Left ventricle myocardium inferior (tissue), 1 donor: ENCODE results near the gene CSNK2A2. TPM values are rescaled to one million over a fixed set of nuclear protein-coding genes. Genes with fewer than 3 reads are reported as not detected.
A peak's percentile ranks its signal among the peaks of the same experiment; 100 is the strongest.

Experiments used
- DNase-seq: peaks from one replicate; pipeline ENCODE4 v3.0.0-alpha.2; 2020
- H3K27ac ChIP-seq: fragments of 200-600 bp; replicated peaks from 2 replicates; pipeline ENCODE4 v1.8.0; 2021
- H3K27me3 ChIP-seq: fragments of 200-600 bp; 2 replicates; pipeline ENCODE4 v1.8.0; 2021; ENCODE audit warnings: low read depth
- H3K36me3 ChIP-seq: fragments of 200-600 bp; 2 replicates; pipeline ENCODE4 v1.8.0; 2021
- H3K4me1 ChIP-seq: fragments of 200-600 bp; 2 replicates; pipeline ENCODE4 v1.8.0; 2021
- H3K4me3 ChIP-seq: fragments of 200-600 bp; 2 replicates; pipeline ENCODE4 v1.8.0; 2021; ENCODE audit warnings: mild to moderate bottlenecking, moderate library complexity
- H3K9me3 ChIP-seq: fragments of 200-600 bp; replicated peaks from 2 replicates; pipeline ENCODE4 v1.8.0; 2021
- intact Hi-C: fragments of 100-400 bp; cut with micrococcal nuclease; formaldehyde crosslinking; loops from one replicate; pipeline ENCODE4 v1.11.0; 2022
- total RNA-seq: library from RNA; stranded (reverse); fragmentation: NEBNext Ultra II Directional; extraction: Animal tissue kit (Norgen Biotek cat#: 25700); gene quantifications from one replicate; pipeline ENCODE4 v1.2.1, GENCODE V29; 2021
- TF ChIP-seq, protein P1 (sequence below): fragments of 200-600 bp; IDR thresholded peaks from 2 replicates; pipeline ENCODE4 v1.8.0; 2021; ENCODE audit warnings: antibody characterized with exemption, mild to moderate bottlenecking, borderline replicate concordance
- donor health status: DM: no; HTN: yes; CAD: no; lungs with severe emphysema.

Gene CSNK2A2
- total RNA-seq, 1 donor from 2014 or later: 31.5 TPM

DNA sequence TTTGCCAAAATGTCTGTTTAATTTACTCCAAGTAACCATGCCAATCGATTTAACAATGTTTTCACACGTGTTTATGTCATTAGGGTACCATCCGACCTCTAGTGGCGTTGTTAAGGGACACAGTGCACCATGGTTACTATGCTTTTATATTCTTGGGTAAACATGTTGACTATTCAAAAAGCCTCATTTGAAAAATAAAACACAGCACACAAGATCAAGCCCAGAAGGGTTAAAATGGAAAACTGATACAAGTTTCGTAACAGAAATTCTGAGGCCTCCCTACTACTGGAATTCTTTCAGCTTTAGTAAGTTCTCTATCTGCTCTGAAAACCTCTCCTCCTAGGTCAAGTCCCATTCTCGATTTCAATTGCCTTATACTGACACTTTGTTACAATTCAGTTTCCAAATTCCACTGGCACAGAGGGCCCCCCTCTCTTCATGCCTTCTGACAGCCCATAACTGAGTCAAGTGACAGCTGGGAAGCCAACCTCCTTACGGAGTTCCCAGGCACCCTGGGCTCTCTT lies 70.8 kb downstream of the CSNK2A2 start:
- no peak for DNase-seq
- Histone ChIP-seq H3K9me3 (peaks cover 8% of the 10 kb centered on the region), H3K4me1 (peaks cover 72% of the 10 kb centered on the region), H3K36me3 (no peaks in the 10 kb centered on the region), H3K27me3 (no peaks in the 10 kb centered on the region), H3K4me3 (peak overlapping the region; percentile 97), H3K27ac (peak overlapping the region; percentile 96)
- intact Hi-C loops: loop anchor here (5.0 kb wide), 1 partner anchor 95 kb away; no protein-coding TSS in a partner anchor
- TF ChIP-seq, protein P1, sequence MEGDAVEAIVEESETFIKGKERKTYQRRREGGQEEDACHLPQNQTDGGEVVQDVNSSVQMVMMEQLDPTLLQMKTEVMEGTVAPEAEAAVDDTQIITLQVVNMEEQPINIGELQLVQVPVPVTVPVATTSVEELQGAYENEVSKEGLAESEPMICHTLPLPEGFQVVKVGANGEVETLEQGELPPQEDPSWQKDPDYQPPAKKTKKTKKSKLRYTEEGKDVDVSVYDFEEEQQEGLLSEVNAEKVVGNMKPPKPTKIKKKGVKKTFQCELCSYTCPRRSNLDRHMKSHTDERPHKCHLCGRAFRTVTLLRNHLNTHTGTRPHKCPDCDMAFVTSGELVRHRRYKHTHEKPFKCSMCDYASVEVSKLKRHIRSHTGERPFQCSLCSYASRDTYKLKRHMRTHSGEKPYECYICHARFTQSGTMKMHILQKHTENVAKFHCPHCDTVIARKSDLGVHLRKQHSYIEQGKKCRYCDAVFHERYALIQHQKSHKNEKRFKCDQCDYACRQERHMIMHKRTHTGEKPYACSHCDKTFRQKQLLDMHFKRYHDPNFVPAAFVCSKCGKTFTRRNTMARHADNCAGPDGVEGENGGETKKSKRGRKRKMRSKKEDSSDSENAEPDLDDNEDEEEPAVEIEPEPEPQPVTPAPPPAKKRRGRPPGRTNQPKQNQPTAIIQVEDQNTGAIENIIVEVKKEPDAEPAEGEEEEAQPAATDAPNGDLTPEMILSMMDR: peak; percentile 53

DNA sequence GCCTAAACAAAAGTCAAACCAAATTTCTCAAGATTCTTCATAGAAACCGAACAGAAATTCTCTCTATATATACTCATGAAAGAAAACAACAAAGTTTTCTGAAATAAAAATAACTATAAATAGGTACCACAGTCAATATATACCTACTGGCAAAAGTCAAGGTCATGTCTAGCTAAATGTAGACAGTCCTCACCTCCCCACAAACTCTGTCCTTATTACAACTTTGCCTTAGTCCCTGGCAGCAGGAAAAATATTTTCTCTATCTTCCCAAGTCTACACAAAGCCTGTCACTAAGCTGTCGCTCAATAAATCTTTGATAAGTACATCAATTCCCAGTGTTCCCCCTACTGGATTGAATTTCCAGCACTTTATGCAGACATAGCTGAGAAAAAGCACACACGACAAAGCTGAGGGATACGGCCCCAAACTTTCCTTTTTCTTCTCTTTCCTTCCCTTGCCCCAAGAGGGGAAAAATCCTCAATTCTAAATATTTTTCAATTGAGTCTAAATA lies 71.4 kb downstream of the CSNK2A2 start:
- intact Hi-C loops: loop anchor here (5.0 kb wide), 1 partner anchor 94 kb away; no protein-coding TSS in a partner anchor
- Histone ChIP-seq H3K4me1 (peaks cover 78% of the 10 kb centered on the region), H3K9me3 (peaks cover 8% of the 10 kb centered on the region), H3K36me3 (no peaks in the 10 kb centered on the region), H3K4me3 (peak overlapping the region; percentile 97), H3K27ac (peak overlapping the region; percentile 96), H3K27me3 (no peaks in the 10 kb centered on the region)
- no peak for DNase-seq
- TF ChIP-seq, protein P1: no peak

DNA sequence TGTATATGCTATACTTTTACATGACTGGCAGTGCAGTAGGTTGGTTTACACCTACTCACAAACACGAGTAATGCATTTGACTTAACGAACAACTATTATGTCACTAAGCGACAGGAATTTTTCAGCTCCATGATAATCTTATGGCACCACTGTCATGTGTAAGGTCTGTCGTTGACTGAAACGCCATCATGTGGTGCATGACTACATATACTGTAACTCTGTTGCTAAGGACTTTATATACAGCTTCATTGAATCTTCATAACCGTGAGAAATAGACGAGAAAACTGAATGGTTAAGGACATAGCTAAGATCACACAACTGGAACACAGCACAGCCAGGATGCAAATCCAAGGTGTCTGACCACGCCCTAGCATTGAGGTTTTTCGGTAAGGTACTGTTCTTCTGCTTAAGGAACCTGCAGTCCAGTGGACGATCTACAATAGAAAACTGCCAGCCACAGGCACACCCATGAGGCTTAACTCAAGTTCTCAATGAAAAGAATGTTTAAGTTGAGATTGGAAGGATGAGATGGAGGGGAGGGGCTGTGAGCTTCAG lies 72.0 kb downstream of the CSNK2A2 start:
- Histone ChIP-seq H3K9me3 (peaks cover 8% of the 10 kb centered on the region), H3K27ac (peak overlapping the region; percentile 96), H3K36me3 (no peaks in the 10 kb centered on the region), H3K4me1 (peaks cover 85% of the 10 kb centered on the region), H3K27me3 (no peaks in the 10 kb centered on the region), H3K4me3 (peak overlapping the region; percentile 97)
- no peak for DNase-seq
- intact Hi-C loops: loop anchor here (5.0 kb wide), 1 partner anchor 94 kb away; no protein-coding TSS in a partner anchor
- TF ChIP-seq, protein P1: no peak

DNA sequence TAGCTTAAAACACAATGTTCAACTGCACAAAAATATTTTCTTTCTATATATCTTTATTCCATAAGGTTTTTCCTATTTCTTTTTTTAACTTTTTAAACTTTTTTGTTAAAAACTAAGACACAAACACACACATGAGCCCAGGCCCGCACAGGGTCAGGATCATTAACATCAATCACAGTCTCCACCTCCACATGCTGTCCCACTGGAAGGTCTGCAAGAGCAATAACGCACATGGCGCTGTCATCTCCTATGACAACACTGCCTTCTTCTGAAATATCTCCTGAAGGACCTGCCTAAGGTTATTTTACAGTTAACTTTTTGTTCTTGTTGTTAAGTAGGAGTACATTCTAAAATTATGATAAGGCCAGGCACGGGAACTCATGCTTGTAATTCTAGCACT lies 72.9 kb downstream of the CSNK2A2 start:
- no peaks in the 10 kb centered on the region for H3K36me3 ChIP-seq

DNA sequence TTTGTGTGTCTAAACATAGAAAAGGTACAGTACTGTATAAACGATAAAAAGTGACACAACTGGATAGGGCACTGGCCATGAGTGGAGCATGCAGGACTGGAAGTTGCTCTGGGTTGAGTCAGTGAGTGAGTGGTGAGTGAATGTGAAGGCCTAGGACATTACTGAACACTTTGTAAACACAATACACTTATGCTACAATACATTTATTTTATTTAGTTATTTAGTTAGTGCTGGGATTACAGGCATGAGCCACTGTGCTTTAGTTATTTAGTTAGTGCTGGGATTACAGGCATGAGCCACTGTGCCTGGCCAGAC lies 73.3 kb downstream of the CSNK2A2 start:
- intact Hi-C loops: no loop called here
- Histone ChIP-seq H3K27ac (peak overlapping the region; percentile 96), H3K36me3 (no peaks in the 10 kb centered on the region), H3K4me1 (peaks cover 93% of the 10 kb centered on the region), H3K4me3 (no peak overlapping the region), H3K27me3 (no peaks in the 10 kb centered on the region), H3K9me3 (no peaks in the 10 kb centered on the region)
- TF ChIP-seq, protein P1: no peak
- no peak for DNase-seq

More for the DNA sequence above, 72.9 kb downstream of the CSNK2A2 start:
- Histone ChIP-seq H3K9me3 (peaks cover 3% of the 10 kb centered on the region), H3K27ac (peak overlapping the region; percentile 96), H3K4me3 (no peak overlapping the region), H3K4me1 (peaks cover 93% of the 10 kb centered on the region), H3K27me3 (no peaks in the 10 kb centered on the region)
- no peak for DNase-seq
- TF ChIP-seq, protein P1: no peak
- intact Hi-C loops: loop anchor here (5.0 kb wide), 1 partner anchor 93 kb away; no protein-coding TSS in a partner anchor
